Calu3 (cell line): ENCODE data around the gene ZNF683. TPM values are rescaled to one million over a fixed set of nuclear protein-coding genes. Genes with fewer than 3 reads are reported as not detected.
"Not testable (repeated sequence)": the region's sequence is repeated elsewhere in the genome, so short reads cannot be mapped to it uniquely, and the experiment has no call there.

ENCODE experiments used
- BruUV-seq: library from RNA; stranded (reverse); fragments of 400-500 nt; replicated peaks from 2 replicates; lab custom pipeline; 2021; lab: Mats Ljungman, UMichigan
- CTCF ChIA-PET: fragments of 300-600 bp; sonication (Branson Sonifier 250); formaldehyde crosslinking; loops from one replicate; lab custom pipeline; 2022; ENCODE audit warnings: antibody characterized with exemption; lab: Charles Lee
- DNase-seq: peaks from one replicate; pipeline ENCODE4 v3.0.0; 2022
- H3K27ac Mint-ChIP-seq: one replicate; pipeline ENCODE4 v1.8.0; 2022; ENCODE audit warnings: mixed read lengths; ENCODE audit not compliant: unreplicated experiment
- H3K27me3 Mint-ChIP-seq: one replicate; pipeline ENCODE4 v1.8.0; 2022; ENCODE audit warnings: mixed read lengths; ENCODE audit not compliant: unreplicated experiment
- H3K36me3 Mint-ChIP-seq: one replicate; pipeline ENCODE4 v1.8.0; 2022; ENCODE audit warnings: mild to moderate bottlenecking, moderate library complexity, mixed read lengths; ENCODE audit not compliant: insufficient read depth, unreplicated experiment
- H3K4me1 Mint-ChIP-seq: one replicate; pipeline ENCODE4 v1.8.0; 2022; ENCODE audit warnings: mild to moderate bottlenecking, low read depth, mixed read lengths; ENCODE audit not compliant: unreplicated experiment
- H3K4me3 Mint-ChIP-seq: one replicate; pipeline ENCODE4 v1.8.0; 2022; ENCODE audit warnings: mild to moderate bottlenecking, low read depth, moderate library complexity, mixed read lengths; ENCODE audit not compliant: unreplicated experiment
- H3K9me3 Mint-ChIP-seq: one replicate; pipeline ENCODE4 v1.8.0; 2022; ENCODE audit warnings: low read depth, mixed read lengths; ENCODE audit not compliant: unreplicated experiment
- intact Hi-C: fragments of 100-400 bp; cut with micrococcal nuclease; formaldehyde crosslinking; loops from one replicate; pipeline ENCODE4 v1.10.0; 2022; ENCODE audit not compliant: unreplicated experiment
- total RNA-seq: library from RNA; stranded (reverse); gene quantifications from 2 replicates; pipeline ENCODE4 v1.2.3, GENCODE V29; 2022
- TF ChIP-seq, protein P1 (sequence below): fragments of 200-600 bp; IDR thresholded peaks from one replicate; pipeline ENCODE4 v1.8.0; 2022; ENCODE audit warnings: antibody characterized with exemption; ENCODE audit not compliant: unreplicated experiment

ZNF683 gene
- total RNA-seq, 1 experiment from 2014 or later, result not detected

DNA sequence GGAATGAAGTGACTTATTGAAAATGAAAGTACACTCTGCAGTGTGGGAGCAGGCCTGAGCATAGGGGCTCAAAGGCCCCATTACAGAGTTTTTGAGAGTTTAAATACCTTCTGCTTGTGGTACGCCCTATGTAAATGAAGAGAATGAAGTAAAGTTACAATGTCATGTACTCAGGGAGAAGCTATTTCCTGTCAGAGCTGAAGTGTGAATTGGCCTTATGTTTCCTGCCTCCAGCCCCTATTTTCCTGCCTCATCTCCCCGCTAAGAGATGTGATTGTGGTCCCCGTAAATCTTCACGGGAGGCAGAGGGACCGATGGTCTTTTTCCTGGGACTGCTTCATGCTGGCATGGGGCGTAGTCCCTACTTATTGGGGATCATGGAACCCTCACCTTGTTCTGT lies 2.5 kb upstream of the ZNF683 start:
- Mint-ChIP-seq H3K27ac (no peak overlapping the region), H3K36me3 (no peaks in the 10 kb centered on the region), H3K4me1 (peaks cover 11% of the 10 kb centered on the region), H3K4me3 (no peak overlapping the region), H3K9me3 (no peaks in the 10 kb centered on the region), H3K27me3 (peaks cover 43% of the 10 kb centered on the region)
- DNase-seq, result no peak
- no TSS peak for BruUV-seq
- TF ChIP-seq, protein P1, sequence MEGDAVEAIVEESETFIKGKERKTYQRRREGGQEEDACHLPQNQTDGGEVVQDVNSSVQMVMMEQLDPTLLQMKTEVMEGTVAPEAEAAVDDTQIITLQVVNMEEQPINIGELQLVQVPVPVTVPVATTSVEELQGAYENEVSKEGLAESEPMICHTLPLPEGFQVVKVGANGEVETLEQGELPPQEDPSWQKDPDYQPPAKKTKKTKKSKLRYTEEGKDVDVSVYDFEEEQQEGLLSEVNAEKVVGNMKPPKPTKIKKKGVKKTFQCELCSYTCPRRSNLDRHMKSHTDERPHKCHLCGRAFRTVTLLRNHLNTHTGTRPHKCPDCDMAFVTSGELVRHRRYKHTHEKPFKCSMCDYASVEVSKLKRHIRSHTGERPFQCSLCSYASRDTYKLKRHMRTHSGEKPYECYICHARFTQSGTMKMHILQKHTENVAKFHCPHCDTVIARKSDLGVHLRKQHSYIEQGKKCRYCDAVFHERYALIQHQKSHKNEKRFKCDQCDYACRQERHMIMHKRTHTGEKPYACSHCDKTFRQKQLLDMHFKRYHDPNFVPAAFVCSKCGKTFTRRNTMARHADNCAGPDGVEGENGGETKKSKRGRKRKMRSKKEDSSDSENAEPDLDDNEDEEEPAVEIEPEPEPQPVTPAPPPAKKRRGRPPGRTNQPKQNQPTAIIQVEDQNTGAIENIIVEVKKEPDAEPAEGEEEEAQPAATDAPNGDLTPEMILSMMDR, result no peak
- CTCF ChIA-PET, result no interaction called here
- intact Hi-C loops, result no loop called here

DNA sequence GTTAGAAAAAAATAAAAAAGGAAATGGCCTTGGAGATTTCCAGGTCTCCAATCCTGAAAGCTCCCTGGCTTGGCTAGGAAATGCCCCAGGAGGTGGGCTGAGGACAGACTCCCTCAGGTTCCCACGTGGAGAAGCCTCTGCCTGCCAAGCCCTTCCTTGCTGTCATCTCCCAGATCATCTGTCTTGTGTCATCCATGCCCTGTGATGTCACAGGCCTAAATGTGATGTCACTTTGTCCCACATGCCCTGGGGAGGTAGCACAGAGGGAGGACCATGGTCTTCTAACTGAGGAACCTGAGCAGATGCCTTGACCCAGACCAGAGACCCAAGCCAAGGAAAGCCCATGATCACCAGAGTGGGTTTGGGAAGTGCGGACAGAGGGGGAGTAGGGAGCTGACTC lies 1.8 kb upstream of the ZNF683 start:
- H3K9me3 Mint-ChIP-seq, BruUV-seq, DNase-seq, H3K4me3 Mint-ChIP-seq, CTCF ChIA-PET, intact Hi-C loops, H3K36me3 Mint-ChIP-seq, H3K27ac Mint-ChIP-seq: not testable (repeated sequence)
- Mint-ChIP-seq H3K27me3 (peaks cover 46% of the 10 kb centered on the region), H3K4me1 (peaks cover 11% of the 10 kb centered on the region)

DNA sequence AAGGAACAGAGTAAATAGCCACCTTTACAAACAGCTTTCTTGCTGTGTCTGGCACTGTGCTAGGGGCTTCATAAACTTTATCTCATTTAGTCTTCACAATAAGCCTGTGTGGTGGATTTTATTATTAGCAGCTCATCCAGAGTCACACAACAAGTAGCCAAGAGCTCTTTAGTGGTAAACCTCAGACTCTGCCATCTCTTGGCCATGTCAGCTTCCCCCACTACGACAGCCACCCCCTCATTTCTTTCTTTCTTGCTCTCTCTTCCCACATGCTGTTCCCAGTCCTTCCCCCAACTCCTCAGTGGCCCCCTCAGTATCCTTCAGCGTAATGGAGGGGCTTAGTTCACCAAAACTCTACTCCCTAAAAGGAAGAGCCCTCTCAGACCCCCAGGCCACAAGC lies 1.2 kb upstream of the ZNF683 start:
- BruUV-seq, result no TSS peak
- no peaks in the 10 kb centered on the region for H3K36me3 Mint-ChIP-seq
- intact Hi-C loops, result no loop called here
- H3K4me3 Mint-ChIP-seq, result no peak overlapping the region
- no peak for DNase-seq
- H3K9me3 Mint-ChIP-seq, result no peaks in the 10 kb centered on the region
- peaks cover 11% of the 10 kb centered on the region for H3K4me1 Mint-ChIP-seq
- no peak overlapping the region for H3K27ac Mint-ChIP-seq
- CTCF ChIA-PET, result interaction anchor here (0.6 kb wide), 1 partner anchor 23 kb away, joined by 4 read pairs; no protein-coding TSS in a partner anchor
- peaks cover 46% of the 10 kb centered on the region for H3K27me3 Mint-ChIP-seq
- TF ChIP-seq, protein P1, result no peak

DNA sequence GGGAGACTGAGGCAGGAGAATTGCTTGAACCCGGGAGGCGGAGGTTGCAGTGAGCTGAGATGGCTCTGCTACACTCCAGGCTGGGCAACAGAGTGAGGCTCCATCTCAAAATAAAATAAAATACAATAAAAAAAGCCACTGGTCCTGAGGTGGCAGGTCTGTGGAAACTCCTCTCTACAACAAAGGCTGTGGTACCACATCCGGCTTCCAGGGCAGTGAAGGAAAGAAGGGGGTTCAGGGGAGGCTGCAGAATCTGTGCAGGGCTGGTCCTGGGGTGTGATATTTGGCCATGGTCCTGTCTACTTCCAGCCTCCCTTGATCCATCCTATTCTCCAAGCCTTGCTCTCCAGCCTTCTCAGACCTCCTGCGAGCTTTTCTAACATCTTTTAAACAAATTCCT lies 731 bp upstream of the ZNF683 start:
- no peak for DNase-seq
- no peak overlapping the region for H3K4me3 Mint-ChIP-seq
- BruUV-seq, result no TSS peak
- H3K4me1 Mint-ChIP-seq, result peaks cover 10% of the 10 kb centered on the region
- intact Hi-C loops, result no loop called here
- H3K36me3 Mint-ChIP-seq, result no peaks in the 10 kb centered on the region
- CTCF ChIA-PET, result interaction anchor here (0.6 kb wide), 1 partner anchor 22 kb away, joined by 4 read pairs; no protein-coding TSS in a partner anchor
- H3K27me3 Mint-ChIP-seq, result peaks cover 46% of the 10 kb centered on the region
- H3K27ac Mint-ChIP-seq, result no peak overlapping the region
- TF ChIP-seq, protein P1, result no peak
- no peaks in the 10 kb centered on the region for H3K9me3 Mint-ChIP-seq

DNA sequence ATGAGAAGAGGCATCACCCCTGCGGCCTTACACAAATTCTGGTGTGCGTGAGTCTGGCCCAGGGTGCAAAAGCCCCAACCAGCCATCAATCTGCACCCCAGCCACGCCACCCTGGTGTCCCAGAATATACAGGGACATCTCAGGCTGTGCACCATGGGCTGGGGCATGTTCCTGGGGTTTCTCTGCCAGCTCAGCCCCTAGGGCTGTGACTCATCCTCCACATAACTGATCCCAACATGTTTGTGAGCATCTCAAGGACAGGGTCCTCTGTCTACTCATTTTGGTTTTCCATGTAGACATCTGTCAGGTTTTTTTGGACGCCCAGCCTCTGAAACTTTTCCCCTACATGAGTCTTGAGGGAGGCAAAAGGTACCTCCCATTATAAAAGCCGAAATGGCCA lies 511 bp downstream of the ZNF683 start:
- Mint-ChIP-seq H3K4me1 (no peaks in the 10 kb centered on the region), H3K4me3 (no peak overlapping the region), H3K27me3 (peaks cover 46% of the 10 kb centered on the region), H3K36me3 (no peaks in the 10 kb centered on the region), H3K27ac (no peak overlapping the region), H3K9me3 (no peaks in the 10 kb centered on the region)
- TF ChIP-seq, protein P1, result no peak
- CTCF ChIA-PET, result no interaction called here
- intact Hi-C loops, result no loop called here
- DNase-seq, result no peak
- no TSS peak for BruUV-seq
